Osteoblast (primary cell): ENCODE measurements around the gene TCP11L1. TPM values are rescaled to one million over a fixed set of nuclear protein-coding genes. Genes with fewer than 3 reads are reported as not detected.

ENCODE experiments used
- DNase-seq: peaks from one replicate; pipeline ENCODE4 v3.0.0; 2011; ENCODE audit warnings: low spot score, mixed read lengths; ENCODE audit not compliant: insufficient read length; ENCODE audit errors: missing footprints
- H2AFZ ChIP-seq: 2 replicates; pipeline ENCODE4 v1.6.0; 2011; ENCODE audit warnings: mild to moderate bottlenecking, low read length
- H3K27ac ChIP-seq: 2 replicates; pipeline ENCODE4 v1.5.1; 2011; ENCODE audit warnings: mild to moderate bottlenecking, low read depth, low read length, moderate library complexity
- H3K27me3 ChIP-seq: 2 replicates; pipeline ENCODE4 v1.6.0; 2012; ENCODE audit warnings: mild to moderate bottlenecking, control low read depth, inconsistent platforms, low read length, moderate library complexity; ENCODE audit not compliant: insufficient read depth
- H3K36me3 ChIP-seq: 2 replicates; pipeline ENCODE4 v1.5.1; 2011; ENCODE audit warnings: mild to moderate bottlenecking, low read length, control low read depth, moderate library complexity; ENCODE audit not compliant: insufficient read depth
- H3K4me1 ChIP-seq: 2 replicates; pipeline ENCODE4 v1.5.1; 2011; ENCODE audit warnings: mild to moderate bottlenecking, low read length, control low read depth, moderate library complexity; ENCODE audit not compliant: insufficient read depth
- H3K4me2 ChIP-seq: 2 replicates; pipeline ENCODE4 v1.6.0; 2011; ENCODE audit warnings: mild to moderate bottlenecking, low read length; ENCODE audit not compliant: insufficient read depth
- H3K4me3 ChIP-seq: fragments of 200-600 bp; sonication (generic); 3 replicates; pipeline ENCODE4 v1.5.1; 2012; ENCODE audit warnings: mild to moderate bottlenecking, low read length, inconsistent platforms; ENCODE audit not compliant: insufficient read depth
- H3K79me2 ChIP-seq: 2 replicates; pipeline ENCODE4 v1.6.0; 2012; ENCODE audit warnings: mild to moderate bottlenecking, low read length, control low read depth, inconsistent platforms; ENCODE audit not compliant: insufficient read depth
- H3K9me3 ChIP-seq: 2 replicates; pipeline ENCODE4 v1.5.1; 2011; ENCODE audit warnings: low read depth, low read length, control low read depth
- H4K20me1 ChIP-seq: 2 replicates; pipeline ENCODE4 v1.6.0; 2012; ENCODE audit warnings: mild to moderate bottlenecking, low read length, control low read depth; ENCODE audit not compliant: insufficient read depth
- total RNA-seq: library from RNA; depleted of rRNA; stranded (reverse); fragments of >200 nt; gene quantifications from 2 replicates; pipeline ENCODE4 v1.2.3, GENCODE V29; 2012
- TF ChIP-seq, protein P1 (sequence below): IDR thresholded peaks from 2 replicates; pipeline ENCODE4 v1.5.1; 2011; ENCODE audit warnings: mild to moderate bottlenecking, low read depth, low read length, moderate library complexity; ENCODE audit errors: extremely low read depth

Gene TCP11L1
- total RNA-seq, 1 donor: 35.8 TPM

DNA sequence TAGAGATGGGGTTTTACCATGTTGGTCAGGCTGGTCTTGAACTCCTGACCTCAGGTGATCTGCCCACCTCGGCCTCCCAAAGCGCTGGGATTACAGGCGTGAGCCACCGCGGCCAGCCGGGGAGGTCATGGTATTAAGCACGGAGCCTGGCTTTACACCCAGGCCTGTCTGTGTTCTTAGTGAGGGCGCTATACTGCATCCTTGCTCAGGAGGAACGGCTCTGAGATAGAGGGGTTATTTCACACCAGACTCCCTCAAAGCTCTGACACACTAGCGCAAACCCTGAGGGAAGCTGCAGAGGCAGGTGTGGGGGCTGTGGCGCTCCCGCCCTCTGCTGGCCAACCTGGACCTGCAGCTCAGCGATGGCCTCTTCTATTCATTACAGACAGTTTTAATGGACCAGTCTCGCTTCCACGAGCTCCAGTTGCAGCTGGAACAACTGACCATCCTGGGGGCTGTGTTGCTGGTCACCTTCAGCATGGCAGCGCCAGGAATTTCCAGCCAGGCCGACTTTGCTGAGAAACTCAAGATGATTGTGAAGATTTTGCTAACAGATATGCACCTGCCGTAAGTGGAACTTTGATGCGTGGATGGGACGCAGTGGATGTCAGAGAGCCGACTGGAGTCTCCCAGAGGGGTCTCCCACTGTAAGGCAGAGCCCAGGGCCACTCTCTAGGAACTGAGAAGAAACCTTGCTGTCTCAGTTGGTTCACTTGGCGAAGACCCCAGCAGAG, 26.2 kb downstream of the TCP11L1 start:
- no peak overlapping the region for H3K4me2 ChIP-seq
- peak; percentile 62 for DNase-seq
- no peaks in the 10 kb centered on the region for H3K9me3 ChIP-seq
- peaks cover 42% of the 10 kb centered on the region for H3K36me3 ChIP-seq
- H4K20me1 ChIP-seq: no peaks in the 10 kb centered on the region
- H3K27ac ChIP-seq: no peak overlapping the region
- TF ChIP-seq, protein P1, sequence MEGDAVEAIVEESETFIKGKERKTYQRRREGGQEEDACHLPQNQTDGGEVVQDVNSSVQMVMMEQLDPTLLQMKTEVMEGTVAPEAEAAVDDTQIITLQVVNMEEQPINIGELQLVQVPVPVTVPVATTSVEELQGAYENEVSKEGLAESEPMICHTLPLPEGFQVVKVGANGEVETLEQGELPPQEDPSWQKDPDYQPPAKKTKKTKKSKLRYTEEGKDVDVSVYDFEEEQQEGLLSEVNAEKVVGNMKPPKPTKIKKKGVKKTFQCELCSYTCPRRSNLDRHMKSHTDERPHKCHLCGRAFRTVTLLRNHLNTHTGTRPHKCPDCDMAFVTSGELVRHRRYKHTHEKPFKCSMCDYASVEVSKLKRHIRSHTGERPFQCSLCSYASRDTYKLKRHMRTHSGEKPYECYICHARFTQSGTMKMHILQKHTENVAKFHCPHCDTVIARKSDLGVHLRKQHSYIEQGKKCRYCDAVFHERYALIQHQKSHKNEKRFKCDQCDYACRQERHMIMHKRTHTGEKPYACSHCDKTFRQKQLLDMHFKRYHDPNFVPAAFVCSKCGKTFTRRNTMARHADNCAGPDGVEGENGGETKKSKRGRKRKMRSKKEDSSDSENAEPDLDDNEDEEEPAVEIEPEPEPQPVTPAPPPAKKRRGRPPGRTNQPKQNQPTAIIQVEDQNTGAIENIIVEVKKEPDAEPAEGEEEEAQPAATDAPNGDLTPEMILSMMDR: peak; percentile 88
- no peak overlapping the region for H2AFZ ChIP-seq
- H3K4me1 ChIP-seq: peaks cover 40% of the 10 kb centered on the region
- no peaks in the 10 kb centered on the region for H3K27me3 ChIP-seq
- no peak overlapping the region for H3K4me3 ChIP-seq
- H3K79me2 ChIP-seq: no peaks in the 10 kb centered on the region

DNA sequence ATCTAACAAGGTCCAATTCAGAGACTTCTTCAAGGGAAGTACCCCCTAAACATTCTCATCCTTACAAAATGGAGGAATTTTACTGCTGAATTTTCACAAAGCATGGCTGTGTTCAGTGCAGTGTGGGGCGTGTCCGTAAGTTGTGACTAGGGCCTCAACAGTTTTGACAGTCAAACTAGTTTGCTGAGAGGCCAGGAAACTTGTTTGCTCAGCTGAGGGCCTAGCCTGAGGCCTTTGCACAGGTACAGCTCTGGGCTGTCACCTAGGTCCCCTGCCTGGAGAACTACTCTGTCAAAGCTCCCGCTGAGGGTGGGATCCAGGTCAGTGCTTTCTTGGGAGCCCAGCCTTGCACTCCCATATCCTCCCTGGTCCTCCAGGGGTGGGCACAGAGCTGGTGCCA, 27.9 kb downstream of the TCP11L1 start:
- Histone ChIP-seq H3K9me3 (no peaks in the 10 kb centered on the region), H3K27ac (no peak overlapping the region), H3K4me3 (no peak overlapping the region), H3K4me1 (peaks cover 24% of the 10 kb centered on the region), H3K27me3 (no peaks in the 10 kb centered on the region), H4K20me1 (no peaks in the 10 kb centered on the region), H3K36me3 (peaks cover 43% of the 10 kb centered on the region), H2AFZ (no peak overlapping the region), H3K79me2 (no peaks in the 10 kb centered on the region), H3K4me2 (no peak overlapping the region)
- no peak for DNase-seq
- TF ChIP-seq, protein P1: no peak

DNA sequence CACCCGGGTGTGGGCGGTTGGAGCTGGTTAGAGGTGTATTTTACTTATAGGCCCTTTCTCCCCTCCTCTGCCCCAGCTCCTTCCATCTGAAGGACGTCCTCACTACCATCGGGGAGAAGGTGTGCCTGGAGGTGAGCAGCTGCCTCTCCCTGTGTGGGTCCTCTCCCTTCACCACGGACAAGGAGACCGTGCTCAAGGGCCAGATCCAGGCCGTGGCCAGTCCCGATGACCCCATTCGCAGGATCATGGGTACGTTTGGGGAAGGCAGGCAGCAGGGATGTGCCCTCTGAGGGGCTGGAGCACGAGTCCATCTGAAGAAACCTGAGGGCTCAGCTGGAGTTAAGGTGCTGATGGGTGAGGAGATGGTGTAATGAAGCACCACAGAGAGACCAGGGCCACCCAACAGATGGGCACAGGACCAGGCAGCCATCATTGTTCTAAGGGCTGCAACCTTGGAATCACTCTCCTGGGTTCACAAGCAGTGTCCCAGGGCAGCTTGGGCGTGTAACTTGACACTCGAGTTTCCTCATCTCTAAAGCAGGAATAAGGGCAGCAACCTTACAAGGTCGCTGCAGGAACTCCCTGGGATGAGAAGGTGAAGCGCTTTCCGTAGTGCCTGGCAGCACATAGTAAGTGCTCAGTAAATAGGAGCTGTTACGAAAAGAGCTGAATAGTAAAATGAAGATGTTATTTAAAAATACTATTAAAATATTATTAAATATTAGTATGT, 29.4 kb downstream of the TCP11L1 start:
- Histone ChIP-seq H3K4me2 (no peak overlapping the region), H4K20me1 (no peaks in the 10 kb centered on the region), H3K36me3 (peaks cover 58% of the 10 kb centered on the region)

DNA sequence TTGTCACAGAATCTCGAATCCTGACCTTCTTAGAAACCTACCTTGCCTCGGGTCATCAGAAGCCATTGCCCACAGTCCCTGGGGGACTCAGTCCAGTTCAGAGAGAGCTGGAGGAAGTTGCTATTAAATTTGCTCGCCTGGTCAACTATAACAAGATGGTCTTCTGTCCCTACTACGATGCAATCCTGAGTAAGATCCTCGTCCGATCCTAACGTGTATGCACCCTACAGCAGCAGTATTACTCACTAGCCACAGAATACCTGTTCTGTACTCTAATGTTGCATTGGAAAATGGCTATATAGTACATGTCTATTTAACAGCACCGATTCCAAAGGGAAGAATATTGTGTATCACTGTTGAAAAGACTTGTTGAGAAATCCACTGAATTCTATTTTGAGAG, 33.1 kb downstream of the TCP11L1 start:
- no peaks in the 10 kb centered on the region for H4K20me1 ChIP-seq
- H3K9me3 ChIP-seq: no peaks in the 10 kb centered on the region
- H3K4me2 ChIP-seq: no peak overlapping the region
- H3K79me2 ChIP-seq: no peaks in the 10 kb centered on the region
- no peak for DNase-seq
- no peaks in the 10 kb centered on the region for H3K27me3 ChIP-seq
- H3K4me3 ChIP-seq: no peak overlapping the region
- no peak overlapping the region for H2AFZ ChIP-seq
- H3K4me1 ChIP-seq: no peaks in the 10 kb centered on the region
- peaks cover 56% of the 10 kb centered on the region for H3K36me3 ChIP-seq
- no peak overlapping the region for H3K27ac ChIP-seq
- TF ChIP-seq, protein P1: no peak

More for the DNA sequence above, 29.4 kb downstream of the TCP11L1 start:
- H3K27me3 ChIP-seq: no peaks in the 10 kb centered on the region
- peaks cover 10% of the 10 kb centered on the region for H3K4me1 ChIP-seq
- no peak overlapping the region for H2AFZ ChIP-seq
- no peak overlapping the region for H3K4me3 ChIP-seq
- no peaks in the 10 kb centered on the region for H3K9me3 ChIP-seq
- H3K79me2 ChIP-seq: no peaks in the 10 kb centered on the region
- TF ChIP-seq, protein P1: no peak
- no peak for DNase-seq
- no peak overlapping the region for H3K27ac ChIP-seq
